Transverse colon (tissue), 4 donors: ENCODE results near the gene ZNF844. TPM values are rescaled to one million over a fixed set of nuclear protein-coding genes. Genes with fewer than 3 reads are reported as not detected.

Experiments
- DNase-seq: peaks from one replicate; pipeline ENCODE4 v3.0.0-alpha.2; 2019
- H3K27ac ChIP-seq, 4 donors: fragments of 200-600 bp; sonication (generic); 2 replicates each; pipeline ENCODE4 v1.5.1; 2016 to 2018; ENCODE audit warnings: inconsistent platforms in 4 of 4
- H3K27me3 ChIP-seq: fragments of 200-600 bp; sonication (generic); 2 replicates; pipeline ENCODE4 v1.5.1; 2017; ENCODE audit warnings: inconsistent platforms
- H3K36me3 ChIP-seq, 4 donors: fragments of 200-600 bp; sonication (generic); 2 replicates each; pipeline ENCODE4 v1.5.1; 2017 to 2019; ENCODE audit warnings: inconsistent platforms in 4 of 4
- H3K4me1 ChIP-seq, 4 donors: fragments of 200-600 bp; sonication (generic); 2 replicates each; pipeline ENCODE4 v1.5.1; 2017 to 2020; ENCODE audit warnings: inconsistent platforms in 4 of 4
- H3K4me3 ChIP-seq, 4 donors: fragments of 200-600 bp; sonication (generic); 1 replicate in 1 of 4; 2 replicates in 3 of 4; pipeline versions ENCODE4 v1.5.1 to v1.6.1; 2017 to 2019; ENCODE audit warnings: inconsistent platforms in 4 of 4
- H3K9me3 ChIP-seq, 2 donors: fragments of 200-600 bp; sonication (generic); 2 replicates each; pipeline ENCODE4 v1.5.1; 2017 to 2019; ENCODE audit warnings: inconsistent platforms in 2 of 2
- CTCF ChIP-seq, 5 experiments: fragments of 200-600 bp in 3 of 5; fragments of 450-650 bp in 2 of 5; sonication (generic) in 3 of 5; IDR thresholded peaks; 1 replicate in 2 of 5; 2 replicates in 3 of 5; pipeline ENCODE4 v1.5.1; 2016 to 2017; ENCODE audit warnings: antibody characterized with exemption in 5 of 5, inconsistent platforms in 3 of 5, mild to moderate bottlenecking in 2 of 5, moderate library complexity in 1 of 5
- EP300 ChIP-seq: sonication (generic); formaldehyde crosslinking; IDR thresholded peaks from one replicate; pipeline ENCODE4 v1.6.1; 2017; ENCODE audit warnings: antibody characterized with exemption, low read depth
- POLR2A ChIP-seq: fragments of 450-650 bp; IDR thresholded peaks from one replicate; pipeline ENCODE4 v1.6.1; 2016; ENCODE audit warnings: antibody characterized with exemption, mild to moderate bottlenecking, moderate library complexity
- POLR2AphosphoS5 ChIP-seq, 3 donors: sonication (generic); formaldehyde crosslinking; IDR thresholded peaks; one replicate each; pipeline ENCODE4 v1.6.1; 2016; ENCODE audit warnings: antibody characterized with exemption in 3 of 3
- WGBS, 2 donors: methylation state at CpG; one replicate each; pipeline ENCODE4 v1.1.5; 2018; ENCODE audit warnings: low coverage in 1 of 2; 5-methylcytosine and 5-hydroxymethylcytosine counted together
- in situ Hi-C, 4 donors: fragments of 200-750 bp; cut with MboI; loops; one replicate each; pipeline versions ENCODE4 v1.15.0 to v1.15.1; 2017; ENCODE audit warnings: low sequenced_read_pairs in 3 of 4, low pct_ligation_motif_present in 1 of 4, low pct_unique_long_range_greater_than_20kb in 1 of 4
- intact Hi-C: fragments of 100-400 bp; cut with DNase I; formaldehyde crosslinking; loops from one replicate; pipeline ENCODE4 v1.15.1; 2023; ENCODE audit warnings: low total_unique reads
- total RNA-seq, 4 donors: library from RNA; depleted of rRNA; stranded (reverse); fragments of >200 nt; gene quantifications; one replicate each; pipeline ENCODE4 v1.1.0, GENCODE V29; 2016

The ZNF844 gene
- total RNA-seq, 4 donors from 2014 or later, result 8.6 to 15.3 (median 12.5) TPM

DNA sequence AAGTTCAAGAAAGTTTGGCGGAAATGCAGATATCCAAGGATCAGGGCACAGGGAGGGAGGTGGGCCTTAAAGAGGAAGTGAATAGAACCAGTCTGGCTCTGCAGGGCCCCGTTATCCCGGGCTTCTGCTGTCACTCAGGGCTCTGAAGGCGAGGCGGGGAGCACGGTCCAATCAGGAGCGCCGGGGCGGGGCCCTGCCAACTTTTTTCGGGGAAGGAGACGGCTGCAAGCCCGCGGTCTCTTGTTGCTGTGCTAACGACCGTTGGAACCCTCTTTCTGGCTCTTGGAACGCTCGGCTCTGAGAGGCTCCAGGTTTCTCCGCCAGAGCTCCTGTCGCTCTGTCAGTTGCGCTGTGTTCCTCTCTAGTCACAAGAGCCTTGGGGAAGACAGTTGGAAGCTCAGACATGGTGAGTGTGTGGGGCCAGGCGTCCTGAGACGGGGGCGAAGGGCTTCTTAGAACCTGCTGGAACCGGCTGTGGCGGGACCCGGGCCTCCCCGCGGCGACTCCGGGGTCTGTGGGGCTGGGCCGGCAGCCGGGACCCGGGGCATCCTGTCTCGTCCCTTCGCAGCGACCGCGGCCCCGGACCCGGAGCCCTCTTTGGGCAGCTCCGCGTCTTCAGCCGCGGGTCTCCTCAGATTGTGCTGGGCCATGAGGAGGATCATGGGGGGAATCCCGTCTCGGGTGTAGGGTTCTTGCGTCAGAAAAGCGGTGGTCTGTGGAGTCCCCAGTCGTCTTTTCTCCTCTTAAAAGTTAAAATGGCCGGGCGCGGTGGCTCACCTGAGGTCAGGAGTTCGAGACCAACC lies 27.7 kb downstream of the ZNF844 start:
- in situ Hi-C loops (no loop called here), intact Hi-C loops (no loop called here)
- no peaks in the 10 kb centered on the region for H3K27me3 ChIP-seq
- H3K9me3 ChIP-seq, result no peaks in the 10 kb centered on the region
- DNase-seq, result peak; percentile 78
- H3K4me3 ChIP-seq, result peak overlapping the region; percentile 43 to 72 (median 50)
- H3K36me3 ChIP-seq, result no peaks in the 10 kb centered on the region
- WGBS, 2 donors, result 6 to 60% methylated on average over 1 to 51 of the region's 53 CpGs
- peak in 2 of 3 donors; percentile 27 to 47 for TF ChIP-seq POLR2AphosphoS5 (IDR thresholded peaks at IDR 0.05)
- TF ChIP-seq CTCF (IDR thresholded peaks at IDR 0.05), result no peak
- H3K4me1 ChIP-seq, result peaks cover 0 to 12% (median 3%) of the 10 kb centered on the region in 4 donors
- peak overlapping the region; percentile 71 to 83 (median 74) for H3K27ac ChIP-seq

- no peak for TF ChIP-seq POLR2A
- Histone ChIP-seq H3K4me1 (peaks cover 0 to 12% (median 3%) of the 10 kb centered on the region in 4 donors), H3K27ac (peak overlapping the region in 3 of 4 donors; percentile 71 to 76 (median 72)), H3K27me3 (no peaks in the 10 kb centered on the region), H3K36me3 (no peaks in the 10 kb centered on the region), H3K9me3 (no peaks in the 10 kb centered on the region), H3K4me3 (peak overlapping the region in 3 of 4 donors; percentile 43 to 72 (median 54))
- DNase-seq, result no peak
- intact Hi-C loops (no loop called here), in situ Hi-C loops (no loop called here)
- WGBS, 2 donors, result 57 to 67% methylated on average over 3 to 10 of the region's 10 CpGs
Measured at GRCh38 chr19:12092956-12093355, 28.4 kb downstream of the ZNF844 start.

DNA sequence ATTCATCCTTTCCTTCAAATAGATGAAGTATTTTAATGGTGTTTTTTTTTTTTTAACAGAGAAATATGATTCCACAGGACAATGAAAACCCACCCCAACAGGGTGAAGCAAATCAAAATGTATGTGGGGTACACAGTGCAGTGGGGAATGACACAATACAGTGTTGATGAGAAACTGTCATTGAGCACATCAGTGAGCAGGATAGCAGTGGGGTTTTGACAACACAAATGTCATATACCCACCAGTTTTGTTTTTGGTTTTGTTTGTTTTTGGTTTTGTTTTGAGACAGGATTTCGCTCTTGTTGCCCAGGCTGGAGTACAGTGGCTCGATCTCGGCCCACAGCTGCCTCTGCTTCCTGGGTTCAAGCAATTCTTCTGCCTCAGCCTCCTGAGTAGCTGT lies 29.2 kb downstream of the ZNF844 start:
- WGBS, 2 donors, result 70 to 100% methylated on average over 2 to 3 of the region's 3 CpGs
- in situ Hi-C loops, result no loop called here
- intact Hi-C loops, result no loop called here

DNA sequence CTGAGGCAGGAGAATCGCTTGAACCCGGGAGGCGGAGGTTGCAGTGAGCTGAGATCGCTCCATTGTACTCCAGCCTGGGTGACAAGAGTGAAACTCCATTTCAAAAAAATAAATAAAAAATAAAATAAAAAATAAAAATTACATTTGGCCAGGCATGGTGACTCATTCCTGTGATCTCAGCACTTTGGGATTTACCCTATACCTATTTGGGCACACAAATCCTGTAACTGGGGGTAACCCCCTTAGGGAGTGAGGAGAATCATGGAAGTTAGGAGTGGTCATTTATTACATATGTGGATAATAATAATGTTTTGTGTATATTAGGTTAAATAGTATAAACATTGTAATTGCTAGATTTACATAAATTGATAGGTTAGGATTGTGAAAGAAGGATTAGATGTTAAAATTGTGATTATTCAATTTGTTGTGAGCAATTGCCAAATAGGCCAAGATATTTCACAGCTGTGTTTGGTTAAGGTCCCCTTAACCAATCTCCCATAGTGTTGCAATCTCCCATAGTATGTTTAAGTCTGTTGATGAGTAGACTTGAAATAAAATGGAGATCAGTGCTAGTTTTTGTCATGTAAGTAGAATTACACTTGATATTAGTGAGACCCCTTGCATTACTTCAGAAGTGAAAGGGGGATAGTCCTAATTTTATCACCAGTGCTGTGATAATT lies 30.7 kb downstream of the ZNF844 start:
- Histone ChIP-seq H3K4me3 (no peak overlapping the region), H3K27me3 (no peaks in the 10 kb centered on the region), H3K27ac (no peak overlapping the region), H3K4me1 (peaks cover 0 to 12% (median 3%) of the 10 kb centered on the region in 4 donors), H3K36me3 (no peaks in the 10 kb centered on the region), H3K9me3 (no peaks in the 10 kb centered on the region)
- WGBS, 2 donors, result 90% methylated on average over 4 of the region's 4 CpGs; no CpG with 5 or more reads in 1 of the 2 donors
- intact Hi-C loops, result no loop called here
- TF ChIP-seq EP300, result no peak
- no peak for TF ChIP-seq CTCF (IDR thresholded peaks at IDR 0.05)
- no peak for TF ChIP-seq POLR2A
- no peak for TF ChIP-seq POLR2AphosphoS5 (IDR thresholded peaks at IDR 0.05)
- in situ Hi-C loops, result no loop called here
- DNase-seq, result no peak

More for the DNA sequence above, 29.2 kb downstream of the ZNF844 start:
- Histone ChIP-seq H3K4me3 (no peak overlapping the region), H3K9me3 (no peaks in the 10 kb centered on the region), H3K27me3 (no peaks in the 10 kb centered on the region), H3K27ac (no peak overlapping the region), H3K4me1 (peaks cover 0 to 12% (median 3%) of the 10 kb centered on the region in 4 donors), H3K36me3 (no peaks in the 10 kb centered on the region)
- TF ChIP-seq CTCF (IDR thresholded peaks at IDR 0.05), result no peak
- TF ChIP-seq EP300, result no peak
- no peak for DNase-seq
